IMR-90 (cell line): Measurements from ENCODE around the gene STARD4. TPM values are rescaled to one million over a fixed set of nuclear protein-coding genes. Genes with fewer than 3 reads are reported as not detected.
A peak's percentile ranks its signal among the peaks of the same experiment; 100 is the strongest.

Experiments used
- ATAC-seq: fragments of 200-7000 bp; cut with Tn5 transposase; 2 replicates; pipeline ENCODE4 v1.9.1; 2020; ENCODE audit warnings: low read depth, mild to moderate bottlenecking, moderate library complexity
- BruUV-seq: library from RNA; stranded (reverse); fragments of 400-500 nt; replicated peaks from 2 replicates; lab custom pipeline; 2021; lab: Mats Ljungman, UMichigan
- CTCF ChIA-PET: fragments of 300-600 bp; formaldehyde crosslinking; extraction: SDS; loops from one replicate; lab custom pipeline; 2021; ENCODE audit warnings: antibody characterized with exemption; lab: Yijun Ruan, JAX
- POLR2A ChIA-PET: fragments of 300-600 bp; sonication (Branson Sonifier 250); formaldehyde crosslinking; loops from one replicate; lab custom pipeline; 2022; ENCODE audit warnings: antibody characterized with exemption; ENCODE audit not compliant: unreplicated experiment; lab: Charles Lee
- DNase-seq: peaks from one replicate; pipeline ENCODE4 v3.0.0; 2013
- H2AFZ ChIP-seq: replicated peaks from 2 replicates; pipeline ENCODE3; 2013; ENCODE audit warnings: low read length, mild to moderate bottlenecking; ENCODE audit not compliant: poor library complexity
- H2AK5ac ChIP-seq: 2 replicates; pipeline ENCODE4 v1.6.1; 2013; ENCODE audit warnings: low read depth, low read length, inconsistent platforms
- H2AK9ac ChIP-seq: replicated peaks from 2 replicates; pipeline ENCODE3; 2013; ENCODE audit warnings: mild to moderate bottlenecking, low read depth, low read length, moderate library complexity; ENCODE audit not compliant: poor library complexity
- H2BK120ac ChIP-seq: 2 replicates; pipeline ENCODE4 v1.6.1; 2013; ENCODE audit warnings: low read depth, low read length, inconsistent platforms
- H2BK15ac ChIP-seq: 3 replicates; pipeline ENCODE4 v1.6.1; 2013; ENCODE audit warnings: low read depth, low read length, inconsistent platforms
- H2BK20ac ChIP-seq: 2 replicates; pipeline ENCODE4 v1.6.1; 2013; ENCODE audit warnings: low read depth, mild to moderate bottlenecking, inconsistent platforms, low read length, moderate library complexity
- H2BK5ac ChIP-seq: 2 replicates; pipeline ENCODE4 v1.6.1; 2013; ENCODE audit warnings: mild to moderate bottlenecking, low read depth, low read length, inconsistent platforms; ENCODE audit not compliant: poor library complexity, severe bottlenecking
- H3K14ac ChIP-seq: replicated peaks from 2 replicates; pipeline ENCODE4 v1.6.1; 2013; ENCODE audit warnings: low read depth, low read length, inconsistent platforms
- H3K18ac ChIP-seq: 2 replicates; pipeline ENCODE4 v1.6.1; 2013; ENCODE audit warnings: low read depth, low read length, control low read depth
- H3K23ac ChIP-seq: 2 replicates; pipeline ENCODE4 v1.6.1; 2013; ENCODE audit warnings: low read depth, low read length, inconsistent platforms
- H3K27ac ChIP-seq: 2 replicates; pipeline ENCODE4 v1.5.1; 2013; ENCODE audit warnings: mild to moderate bottlenecking, control low read depth, low read length; ENCODE audit not compliant: insufficient read depth
- H3K27me3 ChIP-seq: 2 replicates; pipeline ENCODE4 v1.6.1; 2013; ENCODE audit warnings: low read length; ENCODE audit not compliant: control insufficient read depth, insufficient read depth
- H3K36me3 ChIP-seq: 2 replicates; pipeline ENCODE4 v1.6.1; 2013; ENCODE audit warnings: low read length, mixed read lengths; ENCODE audit not compliant: control insufficient read depth, insufficient read depth
- H3K4ac ChIP-seq: 2 replicates; pipeline ENCODE4 v1.6.1; 2013; ENCODE audit warnings: low read depth, low read length, inconsistent platforms
- H3K4me1 ChIP-seq: 2 replicates; pipeline ENCODE4 v1.6.1; 2013; ENCODE audit warnings: low read length, mixed read lengths; ENCODE audit not compliant: control insufficient read depth, insufficient read depth
- H3K4me2 ChIP-seq: 2 replicates; pipeline ENCODE4 v1.6.1; 2013; ENCODE audit warnings: low read depth, mild to moderate bottlenecking, control low read depth, low read length, moderate library complexity
- H3K4me3 ChIP-seq: 2 replicates; pipeline ENCODE4 v1.5.1; 2013; ENCODE audit warnings: low read depth, mild to moderate bottlenecking, control low read depth, low read length, moderate library complexity; ENCODE audit not compliant: insufficient read depth
- H3K56ac ChIP-seq: 2 replicates; pipeline ENCODE4 v1.6.1; 2013; ENCODE audit warnings: low read length, inconsistent platforms; ENCODE audit not compliant: insufficient read depth; ENCODE audit errors: extremely low read depth
- H3K79me1 ChIP-seq, 2 experiments: 2 replicates each; pipeline ENCODE4 v1.6.1; 2013; ENCODE audit warnings: low read length in 2 of 2, inconsistent platforms in 1 of 2, low read depth in 1 of 2
- H3K9ac ChIP-seq: 2 replicates; pipeline ENCODE4 v1.6.1; 2013; ENCODE audit warnings: low read depth, low read length, control low read depth
- H3K9me1 ChIP-seq: 2 replicates; pipeline ENCODE4 v1.6.1; 2013; ENCODE audit warnings: low read length, inconsistent platforms; ENCODE audit not compliant: insufficient read depth
- H3K9me3 ChIP-seq: 2 replicates; pipeline ENCODE4 v1.6.1; 2013; ENCODE audit warnings: low read length; ENCODE audit not compliant: control insufficient read depth, insufficient read depth
- H4K20me1 ChIP-seq: 2 replicates; pipeline ENCODE4 v1.6.1; 2013; ENCODE audit warnings: low read length, inconsistent platforms; ENCODE audit not compliant: insufficient read depth
- H4K5ac ChIP-seq: 2 replicates; pipeline ENCODE4 v1.6.1; 2013; ENCODE audit warnings: mild to moderate bottlenecking, low read depth, low read length, control low read depth
- H4K8ac ChIP-seq, 2 experiments: 2 replicates each; pipeline ENCODE4 v1.6.1; 2013; ENCODE audit warnings: low read depth in 2 of 2, low read length in 2 of 2, control low read depth in 1 of 2, inconsistent platforms in 1 of 2
- H4K91ac ChIP-seq: 2 replicates; pipeline ENCODE4 v1.6.1; 2013; ENCODE audit warnings: low read depth, low read length, inconsistent platforms; ENCODE audit not compliant: insufficient read depth
- BHLHE40 ChIP-seq: fragments of 150-350 bp; IDR thresholded peaks from 2 replicates; pipeline ENCODE4 v1.6.1; 2016; ENCODE audit warnings: mild to moderate bottlenecking, low read depth, low read length
- WGBS, 2 experiments: methylation state at CpG; one replicate each; pipeline versions ENCODE4 v1.1.5 to v1.1.7; 2013; ENCODE audit warnings: missing lambda C conversion rate in 2 of 2; ENCODE audit not compliant: insufficient read length in 1 of 2; ENCODE audit errors: extremely low coverage in 2 of 2; 5-methylcytosine and 5-hydroxymethylcytosine counted together
- dilution Hi-C: fragments of 300-500 bp; cut with HindIII; formaldehyde crosslinking; loops from one replicate; pipeline ENCODE4 v1.14.3; 2018; ENCODE audit warnings: low sequenced_read_pairs; ENCODE audit not compliant: unreplicated experiment
- in situ Hi-C: fragments of 300-500 bp; cut with MboI; formaldehyde crosslinking; loops from 3 replicates; pipeline ENCODE4 v1.14.3; 2019; ENCODE audit warnings: low sequenced_read_pairs, inconsistent platforms, mixed read lengths
- intact Hi-C: fragments of 100-400 bp; cut with micrococcal nuclease; formaldehyde crosslinking; loops from 2 replicates; pipeline ENCODE4 v1.10.0; 2022
- polyA plus RNA-seq, 3 experiments: library from polyadenylated mRNA; depleted of rRNA; stranded (reverse); fragments of >200 nt; gene quantifications; 2 replicates each; pipeline ENCODE4 v1.2.3, GENCODE V29; 2012; ENCODE audit warnings: low replicate concordance in 1 of 3
- total RNA-seq: library from RNA; depleted of rRNA; stranded (reverse); fragments of >200 nt; gene quantifications from 2 replicates; pipeline ENCODE4 v1.2.3, GENCODE V29; 2012
- TF ChIP-seq, protein P1 (sequence below): conservative IDR thresholded peaks from 2 replicates; pipeline ENCODE4 v1.5.1; 2012; ENCODE audit warnings: mild to moderate bottlenecking, low read depth, low read length, improper control_type of control experiment

STARD4 gene
- total and polyA plus RNA-seq, 2 of the 4 experiments (the other 2 are of a cell fraction): 21.5 to 30.3 TPM

DNA sequence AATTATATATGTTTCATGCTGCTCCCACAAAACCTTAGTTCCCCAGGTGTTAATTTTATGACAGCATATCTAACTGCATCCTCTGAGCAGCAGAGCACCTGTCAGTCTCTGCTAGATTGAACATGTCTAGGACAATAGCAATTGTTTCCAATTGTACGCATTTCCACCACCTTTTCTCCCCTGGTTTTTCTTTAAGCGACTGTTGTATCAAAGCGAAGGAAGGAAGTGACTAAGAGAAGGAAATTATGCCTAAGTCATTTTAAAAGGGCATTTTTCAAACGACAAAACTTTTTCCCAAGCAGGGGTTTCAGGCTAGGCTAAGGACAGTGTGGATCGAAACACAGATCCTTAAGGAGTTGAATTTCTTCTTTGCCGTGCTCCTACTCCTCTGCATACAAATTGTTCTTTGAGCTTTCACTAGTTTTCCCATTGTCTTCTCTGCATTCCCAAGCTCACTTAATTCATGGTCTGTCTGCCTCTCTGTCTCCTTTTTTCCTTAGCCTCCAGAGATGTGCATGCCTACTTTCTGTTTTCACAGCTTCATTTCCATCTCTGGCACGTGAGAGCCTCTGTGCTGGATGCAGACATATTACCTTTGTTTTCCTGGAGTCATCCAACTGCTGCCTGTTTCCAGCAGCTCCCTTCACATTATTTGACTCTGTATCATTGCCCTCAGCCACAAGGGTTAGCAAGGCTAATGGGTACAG lies 39.4 kb upstream of the STARD4 start:
- no peak overlapping the region for H3K27ac ChIP-seq
- in situ Hi-C loops: loop anchor here (5.0 kb wide), 1 partner anchor 596 kb away; no protein-coding TSS in a partner anchor

More for the DNA sequence above, 39.4 kb upstream of the STARD4 start:
- intact Hi-C loops: loop anchor here (5.0 to 10.0 kb wide), 3 partner anchors 131 to 446 kb away; no protein-coding TSS in a partner anchor
- Histone ChIP-seq H3K18ac (no peak overlapping the region; the same call in 1 of the 2 replicates), H2BK15ac (peak overlapping the region; percentile 61; the same call in 2 of the 3 replicates), H2BK5ac (no peak overlapping the region), H3K27me3 (no peaks in the 10 kb centered on the region), H3K4ac (peak overlapping the region; percentile 2; the same call in 1 of the 2 replicates), H2AFZ (peak overlapping the region; percentile 58), H3K4me1 (no peaks in the 10 kb centered on the region; the same call in 1 of the 2 replicates), H2BK20ac (0 out of 2 replicates have a peak overlapping the region, but pooled peaks have one; percentile 67), H3K23ac (peak overlapping the region; percentile 52; the same call in 1 of the 2 replicates), H3K9me1 (peaks cover 2% of the 10 kb centered on the region; the same call in 1 of the 2 replicates), H3K14ac (no peak overlapping the region; the same call in none of the 2 replicates), H3K9me3 (no peaks in the 10 kb centered on the region), H3K79me1 (no peaks in the 10 kb centered on the region), H3K9ac (no peak overlapping the region), H3K36me3 (no peaks in the 10 kb centered on the region), H3K4me3 (no peak overlapping the region), H4K8ac (peak overlapping the region in 1 of 2 experiments; percentile 35; a peak in 1 of 4 replicates), H4K5ac (peak overlapping the region; percentile 39; the same call in 1 of the 2 replicates), H3K4me2 (no peak overlapping the region; the same call in 1 of the 2 replicates), H2BK120ac (peak overlapping the region; percentile 58), H2AK5ac (peak overlapping the region; percentile 43; the same call in 1 of the 2 replicates), H3K56ac (no peak overlapping the region), H2AK9ac (no peak overlapping the region), H4K91ac (0 out of 2 replicates have a peak overlapping the region, but pooled peaks have one; percentile 8), H4K20me1 (no peaks in the 10 kb centered on the region)
- ATAC-seq (no peak), DNase-seq (no peak)
- no TSS peak for BruUV-seq
- WGBS, 2 experiments: 53% methylated on average over 4 of the region's 7 CpGs; no CpG with 5 or more reads in 1 of the 2 experiments
- TF ChIP-seq BHLHE40: peak; percentile 49; the same call in 1 of the 2 replicates
- TF ChIP-seq, protein P1, sequence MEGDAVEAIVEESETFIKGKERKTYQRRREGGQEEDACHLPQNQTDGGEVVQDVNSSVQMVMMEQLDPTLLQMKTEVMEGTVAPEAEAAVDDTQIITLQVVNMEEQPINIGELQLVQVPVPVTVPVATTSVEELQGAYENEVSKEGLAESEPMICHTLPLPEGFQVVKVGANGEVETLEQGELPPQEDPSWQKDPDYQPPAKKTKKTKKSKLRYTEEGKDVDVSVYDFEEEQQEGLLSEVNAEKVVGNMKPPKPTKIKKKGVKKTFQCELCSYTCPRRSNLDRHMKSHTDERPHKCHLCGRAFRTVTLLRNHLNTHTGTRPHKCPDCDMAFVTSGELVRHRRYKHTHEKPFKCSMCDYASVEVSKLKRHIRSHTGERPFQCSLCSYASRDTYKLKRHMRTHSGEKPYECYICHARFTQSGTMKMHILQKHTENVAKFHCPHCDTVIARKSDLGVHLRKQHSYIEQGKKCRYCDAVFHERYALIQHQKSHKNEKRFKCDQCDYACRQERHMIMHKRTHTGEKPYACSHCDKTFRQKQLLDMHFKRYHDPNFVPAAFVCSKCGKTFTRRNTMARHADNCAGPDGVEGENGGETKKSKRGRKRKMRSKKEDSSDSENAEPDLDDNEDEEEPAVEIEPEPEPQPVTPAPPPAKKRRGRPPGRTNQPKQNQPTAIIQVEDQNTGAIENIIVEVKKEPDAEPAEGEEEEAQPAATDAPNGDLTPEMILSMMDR: no peak
- CTCF ChIA-PET: no interaction called here
- POLR2A ChIA-PET: no interaction called here
- dilution Hi-C loops: no loop called here
